Retinal pigment epithelial cell (primary cell): ENCODE results near the gene SLC35A4.

ENCODE experiments used
- DNase-seq: peaks from one replicate; pipeline ENCODE4 v3.0.0-alpha.2; 2010; ENCODE audit warnings: low read depth
- H3K4me3 ChIP-seq: 2 replicates; pipeline ENCODE4 v1.5.1; 2011; ENCODE audit warnings: mild to moderate bottlenecking, low read length, control low read depth, moderate library complexity
- TF ChIP-seq, protein P1 (sequence below): conservative IDR thresholded peaks from 2 replicates; pipeline ENCODE4 v1.5.1; 2011; ENCODE audit warnings: low read depth, low read length, control low read depth, inconsistent platforms

The SLC35A4 gene

GRCh38 chr5:140567136-140567818 is 2.6 kb downstream of the SLC35A4 start:
- DNase-seq, result no peak
- no peak overlapping the region for H3K4me3 ChIP-seq
- TF ChIP-seq, protein P1, sequence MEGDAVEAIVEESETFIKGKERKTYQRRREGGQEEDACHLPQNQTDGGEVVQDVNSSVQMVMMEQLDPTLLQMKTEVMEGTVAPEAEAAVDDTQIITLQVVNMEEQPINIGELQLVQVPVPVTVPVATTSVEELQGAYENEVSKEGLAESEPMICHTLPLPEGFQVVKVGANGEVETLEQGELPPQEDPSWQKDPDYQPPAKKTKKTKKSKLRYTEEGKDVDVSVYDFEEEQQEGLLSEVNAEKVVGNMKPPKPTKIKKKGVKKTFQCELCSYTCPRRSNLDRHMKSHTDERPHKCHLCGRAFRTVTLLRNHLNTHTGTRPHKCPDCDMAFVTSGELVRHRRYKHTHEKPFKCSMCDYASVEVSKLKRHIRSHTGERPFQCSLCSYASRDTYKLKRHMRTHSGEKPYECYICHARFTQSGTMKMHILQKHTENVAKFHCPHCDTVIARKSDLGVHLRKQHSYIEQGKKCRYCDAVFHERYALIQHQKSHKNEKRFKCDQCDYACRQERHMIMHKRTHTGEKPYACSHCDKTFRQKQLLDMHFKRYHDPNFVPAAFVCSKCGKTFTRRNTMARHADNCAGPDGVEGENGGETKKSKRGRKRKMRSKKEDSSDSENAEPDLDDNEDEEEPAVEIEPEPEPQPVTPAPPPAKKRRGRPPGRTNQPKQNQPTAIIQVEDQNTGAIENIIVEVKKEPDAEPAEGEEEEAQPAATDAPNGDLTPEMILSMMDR, result no peak

DNA sequence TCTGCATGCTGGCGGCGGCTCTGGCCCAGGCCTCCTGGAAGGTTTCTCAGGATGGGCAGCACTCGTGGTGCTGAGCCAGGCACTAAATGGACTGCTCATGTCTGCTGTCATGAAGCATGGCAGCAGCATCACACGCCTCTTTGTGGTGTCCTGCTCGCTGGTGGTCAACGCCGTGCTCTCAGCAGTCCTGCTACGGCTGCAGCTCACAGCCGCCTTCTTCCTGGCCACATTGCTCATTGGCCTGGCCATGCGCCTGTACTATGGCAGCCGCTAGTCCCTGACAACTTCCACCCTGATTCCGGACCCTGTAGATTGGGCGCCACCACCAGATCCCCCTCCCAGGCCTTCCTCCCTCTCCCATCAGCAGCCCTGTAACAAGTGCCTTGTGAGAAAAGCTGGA is 3.2 kb downstream of the SLC35A4 start:
- TF ChIP-seq, protein P1, result no peak
- no peak for DNase-seq
- no peak overlapping the region for H3K4me3 ChIP-seq

GRCh38 chr5:140568443-140569063 is 3.9 kb downstream of the SLC35A4 start:
- TF ChIP-seq, protein P1, result no peak
- no peak overlapping the region for H3K4me3 ChIP-seq
- DNase-seq, result no peak

GRCh38 chr5:140569197-140569596 is 4.6 kb downstream of the SLC35A4 start:
- DNase-seq, result no peak
- no peak overlapping the region for H3K4me3 ChIP-seq
- TF ChIP-seq, protein P1, result no peak

DNA sequence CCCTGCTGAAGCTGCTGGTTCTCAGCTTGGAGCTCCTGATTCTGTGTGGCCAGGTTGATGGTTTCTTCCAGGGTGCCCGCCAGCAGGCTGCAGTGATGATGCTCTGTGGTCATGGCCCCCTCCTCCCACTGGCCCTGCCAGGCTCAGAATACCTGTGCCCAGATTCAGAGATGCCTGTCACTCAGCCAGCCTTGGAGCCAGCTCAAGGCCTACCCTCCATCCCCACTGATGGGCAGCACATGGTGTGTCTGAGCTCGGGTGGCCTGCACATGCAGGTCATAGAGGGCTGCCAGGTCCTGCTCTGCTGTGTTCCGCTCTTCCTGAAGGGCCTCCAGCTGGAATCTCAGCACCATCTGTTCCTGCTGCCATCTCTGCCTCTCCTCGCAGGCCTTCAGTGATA is 5.4 kb downstream of the SLC35A4 start:
- no peak for DNase-seq
- no peak overlapping the region for H3K4me3 ChIP-seq
- TF ChIP-seq, protein P1, result no peak

DNA sequence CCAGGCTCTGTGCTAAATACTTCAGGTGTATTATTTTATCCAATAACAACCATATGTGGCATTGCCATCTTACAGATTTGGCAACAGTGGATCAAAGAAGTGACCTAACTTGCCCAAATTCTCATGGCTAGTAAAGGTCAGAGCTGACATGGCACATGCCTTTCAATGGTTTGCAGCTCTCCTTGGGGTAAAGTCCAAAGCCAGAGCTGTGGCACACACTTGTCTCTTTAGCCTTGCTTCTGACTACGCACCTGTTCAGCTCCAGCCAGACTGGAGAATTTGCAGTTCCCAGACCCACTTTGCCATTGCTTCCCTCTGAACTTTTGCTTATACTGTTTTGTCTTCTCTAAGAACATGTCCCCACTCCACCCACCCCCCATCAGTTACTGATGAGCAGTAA is 5.9 kb downstream of the SLC35A4 start:
- TF ChIP-seq, protein P1, result no peak
- no peak for DNase-seq
- H3K4me3 ChIP-seq, result no peak overlapping the region

DNA sequence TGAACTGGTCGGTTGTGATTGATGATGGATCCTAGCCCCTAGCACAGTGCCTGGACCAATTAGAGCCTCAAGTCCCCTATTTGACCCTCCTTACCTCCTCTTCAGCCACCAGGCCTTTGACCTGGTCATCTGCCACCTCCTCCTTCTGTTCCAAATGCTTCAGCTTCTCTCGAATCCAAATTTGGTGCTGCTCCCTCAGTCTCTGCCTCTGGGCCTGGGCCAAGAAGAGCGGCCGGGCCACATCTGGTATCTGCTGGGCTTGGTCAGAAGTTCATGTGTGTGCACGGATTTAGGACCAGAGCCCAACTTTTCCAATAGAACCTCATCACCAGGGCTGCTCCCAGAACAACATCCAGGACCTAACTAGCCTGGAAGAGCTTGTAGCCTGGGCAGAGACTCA is 6.5 kb downstream of the SLC35A4 start:
- H3K4me3 ChIP-seq, result no peak overlapping the region
- no peak for DNase-seq
- TF ChIP-seq, protein P1, result no peak
